ENCODE data around the gene DSG4.
"Not testable (repeated sequence)": the region's sequence is repeated elsewhere in the genome, so short reads cannot be mapped to it uniquely, and the experiment has no call there.

DSG4 gene

GRCh38 chr18:31376477-31376876, at the start of gene DSG4:
Gene DSG4, plus strand, starts transcription at chr18:31376777. Its CDS starts 135 bp downstream, at chr18:31376912.
- DNase-seq (ENCODE audit: low spot score) = no peak

- no peak for DNase-seq (ENCODE audit: low spot score)
These were observed 46.7 kb upstream of the DSG4 start for GRCh38 chr18:31329787-31330438.

GRCh38 chr18:31343454-31343853, 33.1 kb upstream of the DSG4 start:
- DNase-seq (ENCODE audit: low spot score) = no peak

- DNase-seq (ENCODE audit: low spot score) = not testable (repeated sequence)
These were observed 23.2 kb upstream of the DSG4 start for GRCh38 chr18:31353336-31353735.

GRCh38 chr18:31354990-31355389, 21.6 kb upstream of the DSG4 start:
- no peak for DNase-seq (ENCODE audit: low spot score)

GRCh38 chr18:31356025-31356424, 20.6 kb upstream of the DSG4 start:
- DNase-seq (ENCODE audit: low spot score) = no peak

GRCh38 chr18:31364190-31364589, 12.4 kb upstream of the DSG4 start:
- no peak for DNase-seq (ENCODE audit: low spot score)

GRCh38 chr18:31369478-31369877, 7.1 kb upstream of the DSG4 start:
- DNase-seq (ENCODE audit: low spot score) = no peak

GRCh38 chr18:31371989-31372388, 4.6 kb upstream of the DSG4 start:
- no peak for DNase-seq (ENCODE audit: low spot score)

- no peak for DNase-seq (ENCODE audit: low spot score)
These were observed 2.9 kb upstream of the DSG4 start for GRCh38 chr18:31373641-31374040.

- no peak for DNase-seq (ENCODE audit: low spot score)
These were observed 4.3 kb downstream of the DSG4 start for GRCh38 chr18:31380912-31381311.

GRCh38 chr18:31382107-31382506, 5.5 kb downstream of the DSG4 start:
- DNase-seq (ENCODE audit: low spot score) = no peak

- no peak for DNase-seq (ENCODE audit: low spot score)
These were observed 10.2 kb downstream of the DSG4 start for GRCh38 chr18:31386741-31387140.

- no peak for DNase-seq (ENCODE audit: low spot score)
These were observed 16.7 kb downstream of the DSG4 start for GRCh38 chr18:31393286-31393685.

- no peak for DNase-seq (ENCODE audit: low spot score)
These were observed 20.4 kb downstream of the DSG4 start for GRCh38 chr18:31396796-31397612.

- no peak for DNase-seq (ENCODE audit: low spot score)
These were observed 21.6 kb downstream of the DSG4 start for GRCh38 chr18:31398191-31398590.

- DNase-seq (ENCODE audit: low spot score) = no peak
These were observed 22.9 kb downstream of the DSG4 start for GRCh38 chr18:31399306-31400032.

- no peak for DNase-seq (ENCODE audit: low spot score)
These were observed 24.8 kb downstream of the DSG4 start for GRCh38 chr18:31401156-31402025.

- DNase-seq (ENCODE audit: low spot score) = no peak
These were observed 25.4 kb downstream of the DSG4 start for GRCh38 chr18:31402026-31402373.

- no peak for DNase-seq (ENCODE audit: low spot score)
These were observed 26.8 kb downstream of the DSG4 start for GRCh38 chr18:31403409-31403808.

GRCh38 chr18:31407649-31408048, 31.1 kb downstream of the DSG4 start:
- DNase-seq (ENCODE audit: low spot score) = no peak

- DNase-seq (ENCODE audit: low spot score) = no peak
These were observed 32.7 kb downstream of the DSG4 start for GRCh38 chr18:31409276-31409675.
